Measurements from ENCODE around the gene HK3. TPM values are rescaled to one million over a fixed set of nuclear protein-coding genes. Genes with fewer than 3 reads are reported as not detected.

Gene HK3
- total RNA-seq, 2 donors from 2014 or later, result 1.8 to 3.6 TPM

GRCh38 chr5:176844281-176844680 is 54.9 kb downstream of the HK3 start:
- H3K27me3 ChIP-seq, result no peaks in the 10 kb centered on the region
- 61 to 74% methylated on average over 9 of the region's 10 CpGs for WGBS, 2 donors
- no peak for DNase-seq
- no peak for ATAC-seq
- TF ChIP-seq POLR2A (IDR thresholded peaks at IDR 0.05), result no peak
- TF ChIP-seq, protein P1, sequence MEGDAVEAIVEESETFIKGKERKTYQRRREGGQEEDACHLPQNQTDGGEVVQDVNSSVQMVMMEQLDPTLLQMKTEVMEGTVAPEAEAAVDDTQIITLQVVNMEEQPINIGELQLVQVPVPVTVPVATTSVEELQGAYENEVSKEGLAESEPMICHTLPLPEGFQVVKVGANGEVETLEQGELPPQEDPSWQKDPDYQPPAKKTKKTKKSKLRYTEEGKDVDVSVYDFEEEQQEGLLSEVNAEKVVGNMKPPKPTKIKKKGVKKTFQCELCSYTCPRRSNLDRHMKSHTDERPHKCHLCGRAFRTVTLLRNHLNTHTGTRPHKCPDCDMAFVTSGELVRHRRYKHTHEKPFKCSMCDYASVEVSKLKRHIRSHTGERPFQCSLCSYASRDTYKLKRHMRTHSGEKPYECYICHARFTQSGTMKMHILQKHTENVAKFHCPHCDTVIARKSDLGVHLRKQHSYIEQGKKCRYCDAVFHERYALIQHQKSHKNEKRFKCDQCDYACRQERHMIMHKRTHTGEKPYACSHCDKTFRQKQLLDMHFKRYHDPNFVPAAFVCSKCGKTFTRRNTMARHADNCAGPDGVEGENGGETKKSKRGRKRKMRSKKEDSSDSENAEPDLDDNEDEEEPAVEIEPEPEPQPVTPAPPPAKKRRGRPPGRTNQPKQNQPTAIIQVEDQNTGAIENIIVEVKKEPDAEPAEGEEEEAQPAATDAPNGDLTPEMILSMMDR (IDR thresholded peaks at IDR 0.05), result no peak
- H3K4me1 ChIP-seq, result no peaks in the 10 kb centered on the region
- intact Hi-C loops (cut with DNase I), result no loop called here
- H3K27ac ChIP-seq, result no peak overlapping the region
- no peaks in the 10 kb centered on the region for H3K9me3 ChIP-seq
- H3K36me3 ChIP-seq (replicated peaks in 1 of 2; ENCODE audit: insufficient read depth in 1 of 2, low read depth in 2 of 2), result no peaks in the 10 kb centered on the region
- no peak overlapping the region for H3K4me3 ChIP-seq

DNA sequence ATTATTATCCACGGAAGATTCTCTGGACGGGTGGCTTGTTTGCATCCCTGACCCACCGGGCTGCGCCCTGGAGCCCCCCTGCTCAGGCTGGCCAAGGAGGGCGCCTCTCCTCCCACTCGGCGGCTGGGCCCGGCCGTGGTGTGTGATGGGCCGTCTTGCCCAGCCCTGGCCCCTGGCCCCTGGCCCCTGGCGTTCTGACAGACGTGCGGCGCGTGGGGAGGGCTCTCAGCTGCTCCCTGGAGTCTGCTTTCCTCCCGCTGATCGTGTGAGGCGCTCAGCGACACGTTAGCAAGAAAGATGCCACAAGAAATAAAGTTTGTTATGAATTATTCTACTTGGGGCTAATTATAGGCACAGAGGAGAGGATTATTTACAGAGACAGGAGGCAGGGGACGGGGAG is 55.5 kb downstream of the HK3 start:
- ATAC-seq, result no peak
- DNase-seq, result no peak
- Histone ChIP-seq H3K4me1 (no peaks in the 10 kb centered on the region), H3K4me3 (no peak overlapping the region), H3K27ac (no peak overlapping the region), H3K9me3 (no peaks in the 10 kb centered on the region), H3K36me3 (replicated peaks in 1 of 2; ENCODE audit: insufficient read depth in 1 of 2, low read depth in 2 of 2) (no peaks in the 10 kb centered on the region), H3K27me3 (no peaks in the 10 kb centered on the region)
- no peak for TF ChIP-seq POLR2A (IDR thresholded peaks at IDR 0.05)
- TF ChIP-seq, protein P1 (IDR thresholded peaks at IDR 0.05), result no peak
- WGBS, 2 donors, result 51 to 60% methylated on average over 7 to 21 of the region's 21 CpGs
- intact Hi-C loops (cut with DNase I), result no loop called here

DNA sequence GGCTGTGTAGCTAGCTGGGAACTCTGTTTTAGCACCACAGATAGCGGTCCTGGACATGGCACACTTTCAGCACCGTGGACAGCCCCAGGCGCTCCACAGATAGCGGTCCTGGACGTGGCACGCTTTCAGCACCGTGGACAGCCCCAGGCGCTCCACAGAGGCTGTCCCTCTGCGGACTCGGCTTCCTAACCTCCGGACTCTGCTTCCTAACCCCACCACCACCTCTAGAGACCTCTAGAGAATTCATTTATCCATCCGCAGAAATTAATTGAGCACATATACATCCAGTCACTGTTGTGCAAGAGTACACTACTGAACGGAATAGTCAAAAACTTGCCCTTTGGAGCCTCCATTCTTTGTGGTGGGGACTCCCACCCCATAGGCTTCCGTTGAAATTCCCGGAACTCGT is 61.4 kb downstream of the HK3 start:
- no peaks in the 10 kb centered on the region for H3K27me3 ChIP-seq

DNA sequence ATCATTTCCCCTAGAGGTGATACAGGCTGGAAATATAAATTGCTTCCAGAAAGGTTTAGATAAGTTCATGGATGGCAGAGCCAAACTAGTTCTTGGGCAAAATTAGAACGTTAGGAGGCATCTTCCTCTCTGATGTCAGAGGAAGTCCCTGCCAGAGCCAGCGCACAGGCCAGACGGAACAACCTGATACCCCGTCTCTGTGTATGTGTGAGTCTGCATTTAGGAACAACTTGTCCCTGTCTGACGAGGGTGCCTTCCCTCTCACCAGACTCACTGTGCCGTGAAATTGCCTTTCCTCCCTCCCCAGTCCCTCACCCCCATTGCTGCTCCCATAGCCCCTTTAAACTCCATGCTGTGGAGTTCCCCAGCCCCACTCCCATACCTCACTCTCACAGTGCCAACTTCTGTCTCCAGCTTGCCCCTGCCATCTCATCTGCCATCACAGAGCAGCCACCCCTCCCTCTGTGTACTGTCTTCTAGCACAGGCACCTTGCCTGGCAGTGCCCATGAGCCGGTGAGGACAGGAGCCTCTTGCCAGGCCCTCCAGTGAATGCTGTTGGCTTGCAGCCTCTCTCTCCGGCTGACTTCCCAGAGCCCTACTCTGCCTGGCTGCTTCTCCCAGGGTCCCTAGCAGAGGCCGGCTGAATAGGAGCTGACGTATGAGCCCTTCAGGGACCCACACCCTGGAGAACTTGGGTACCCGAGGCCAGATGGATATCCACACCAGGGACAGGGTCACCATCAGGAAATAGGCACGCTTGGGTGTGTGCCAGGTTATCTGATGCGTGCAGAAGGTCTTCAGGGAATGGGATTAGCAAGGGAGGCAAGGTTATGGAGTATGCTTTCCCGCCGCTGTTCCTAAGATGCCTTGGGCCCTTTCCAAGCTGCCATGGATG is 62.1 kb downstream of the HK3 start:
- TF ChIP-seq POLR2A (IDR thresholded peaks at IDR 0.05), result no peak
- TF ChIP-seq, protein P1 (IDR thresholded peaks at IDR 0.05), result no peak
- H3K9me3 ChIP-seq, result no peaks in the 10 kb centered on the region
- no peaks in the 10 kb centered on the region for H3K4me1 ChIP-seq
- no peaks in the 10 kb centered on the region for H3K36me3 ChIP-seq (replicated peaks in 1 of 2; ENCODE audit: insufficient read depth in 1 of 2, low read depth in 2 of 2)
- H3K27me3 ChIP-seq, result no peaks in the 10 kb centered on the region
- ATAC-seq (no peak), DNase-seq (no peak)
- H3K4me3 ChIP-seq, result no peak overlapping the region
- intact Hi-C loops (cut with DNase I), result no loop called here
- WGBS, 2 donors, result 55 to 57% methylated on average over 11 to 15 of the region's 15 CpGs
- no peak overlapping the region for H3K27ac ChIP-seq

More for the DNA sequence above, 61.4 kb downstream of the HK3 start:
- no peaks in the 10 kb centered on the region for H3K36me3 ChIP-seq (replicated peaks in 1 of 2; ENCODE audit: insufficient read depth in 1 of 2, low read depth in 2 of 2)
- no peak overlapping the region for H3K4me3 ChIP-seq
- WGBS, 2 donors, result 21 to 46% methylated on average over 8 to 16 of the region's 16 CpGs
- no peaks in the 10 kb centered on the region for H3K9me3 ChIP-seq
- ATAC-seq (peak; percentile 86), DNase-seq (peak; percentile 87 to 93 (median 90))
- no peak overlapping the region for H3K27ac ChIP-seq
- TF ChIP-seq, protein P1 (IDR thresholded peaks at IDR 0.05), result no peak
- no peak for TF ChIP-seq POLR2A (IDR thresholded peaks at IDR 0.05)
- no peaks in the 10 kb centered on the region for H3K4me1 ChIP-seq
- intact Hi-C loops (cut with DNase I), result no loop called here

DNA sequence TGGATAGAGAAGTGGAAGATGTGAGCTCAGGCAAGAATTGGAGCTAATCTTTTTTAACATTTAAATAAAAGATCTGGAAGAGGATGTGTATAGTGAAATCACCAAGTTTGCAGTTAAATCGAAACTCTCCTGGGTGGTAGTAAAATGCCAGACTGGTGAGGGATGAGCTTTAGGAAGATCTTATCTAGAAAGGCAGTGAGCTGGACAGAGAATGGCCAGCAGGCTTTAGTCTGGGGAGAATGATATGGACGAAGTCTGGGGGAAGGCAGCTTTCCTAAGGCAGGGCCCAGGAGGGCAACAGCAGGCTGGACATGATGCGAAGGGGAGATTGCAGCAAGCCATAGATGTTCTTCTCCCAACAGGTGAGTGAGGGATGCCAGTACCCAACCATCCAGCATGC is 63.2 kb downstream of the HK3 start:
- no peak for TF ChIP-seq POLR2A (IDR thresholded peaks at IDR 0.05)
- TF ChIP-seq, protein P1 (IDR thresholded peaks at IDR 0.05), result no peak
- no peaks in the 10 kb centered on the region for H3K9me3 ChIP-seq
- WGBS, 2 donors, result 27 to 58% methylated on average over 3 of the region's 3 CpGs
- no peaks in the 10 kb centered on the region for H3K27me3 ChIP-seq
- H3K4me1 ChIP-seq, result no peaks in the 10 kb centered on the region
- H3K4me3 ChIP-seq, result no peak overlapping the region
- intact Hi-C loops (cut with DNase I), result no loop called here
- H3K27ac ChIP-seq, result no peak overlapping the region
- H3K36me3 ChIP-seq (replicated peaks in 1 of 2; ENCODE audit: insufficient read depth in 1 of 2, low read depth in 2 of 2), result no peaks in the 10 kb centered on the region
- ATAC-seq, result no peak
- no peak for DNase-seq

Measured in body of pancreas (tissue), 4 donors.